Measurements from ENCODE around the gene EVC.

EVC gene

GRCh38 chr4:5754529-5754881 lies 43.5 kb downstream of the EVC start:
- DNase-seq (ENCODE audit: low spot score) = no peak

GRCh38 chr4:5755161-5755560 lies 44.2 kb downstream of the EVC start:
- DNase-seq (ENCODE audit: low spot score) (no peak), FAIRE-seq (no peak)

More at GRCh38 chr4:5754529-5754881, 43.5 kb downstream of the EVC start:
- no peak for FAIRE-seq

- FAIRE-seq (no peak), DNase-seq (ENCODE audit: low spot score) (no peak)
These were observed 44.7 kb downstream of the EVC start for GRCh38 chr4:5755679-5756078.

- no peak for FAIRE-seq
- no peak for DNase-seq (ENCODE audit: low spot score)
These were observed 45.3 kb downstream of the EVC start for GRCh38 chr4:5756271-5756670.

GRCh38 chr4:5757091-5757490 lies 46.1 kb downstream of the EVC start:
- DNase-seq (ENCODE audit: low spot score) (no peak), FAIRE-seq (no peak)

- FAIRE-seq (no peak), DNase-seq (ENCODE audit: low spot score) (no peak)
These were observed 46.5 kb downstream of the EVC start for GRCh38 chr4:5757536-5757935.

- DNase-seq (ENCODE audit: low spot score) = no peak
- FAIRE-seq = no peak
These were observed 47.0 kb downstream of the EVC start for GRCh38 chr4:5757954-5758353.

- FAIRE-seq = peak; percentile 94
- DNase-seq (ENCODE audit: low spot score) = peak; percentile 92
These were observed 47.7 kb downstream of the EVC start for GRCh38 chr4:5758741-5759140.

GRCh38 chr4:5759236-5760075 lies 48.5 kb downstream of the EVC start:
- FAIRE-seq (no peak), DNase-seq (ENCODE audit: low spot score) (no peak)

GRCh38 chr4:5760246-5760645 lies 49.2 kb downstream of the EVC start:
- FAIRE-seq = no peak
- no peak for DNase-seq (ENCODE audit: low spot score)

- no peak for FAIRE-seq
These were observed 50.0 kb downstream of the EVC start for GRCh38 chr4:5760936-5761480.

GRCh38 chr4:5770051-5770450 lies 59.0 kb downstream of the EVC start:
- DNase-seq (ENCODE audit: low spot score) (no peak), FAIRE-seq (no peak)

More at GRCh38 chr4:5760936-5761480, 50.0 kb downstream of the EVC start:
- DNase-seq (ENCODE audit: low spot score) = no peak

GRCh38 chr4:5772528-5773270 lies 61.7 kb downstream of the EVC start:
- FAIRE-seq (no peak), DNase-seq (ENCODE audit: low spot score) (no peak)

- FAIRE-seq = no peak
- DNase-seq (ENCODE audit: low spot score) = no peak
These were observed 62.2 kb downstream of the EVC start for GRCh38 chr4:5773271-5773555.

GRCh38 chr4:5774416-5775036 lies 63.5 kb downstream of the EVC start:
- no peak for DNase-seq (ENCODE audit: low spot score)

GRCh38 chr4:5776510-5776909 lies 65.5 kb downstream of the EVC start:
- no peak for DNase-seq (ENCODE audit: low spot score)
- no peak for FAIRE-seq

More at GRCh38 chr4:5774416-5775036, 63.5 kb downstream of the EVC start:
- FAIRE-seq = no peak

GRCh38 chr4:5780831-5781480 lies 70.0 kb downstream of the EVC start:
- FAIRE-seq (no peak), DNase-seq (ENCODE audit: low spot score) (no peak)

- no peak for DNase-seq (ENCODE audit: low spot score)
- FAIRE-seq = no peak
These were observed 70.7 kb downstream of the EVC start for GRCh38 chr4:5781691-5782090.

- FAIRE-seq (no peak), DNase-seq (ENCODE audit: low spot score) (no peak)
These were observed 72.0 kb downstream of the EVC start for GRCh38 chr4:5782829-5783476.

- DNase-seq (ENCODE audit: low spot score) (no peak), FAIRE-seq (no peak)
These were observed 72.5 kb downstream of the EVC start for GRCh38 chr4:5783486-5783885.

GRCh38 chr4:5784021-5784420 lies 73.0 kb downstream of the EVC start:
- no peak for FAIRE-seq
- no peak for DNase-seq (ENCODE audit: low spot score)
